HG03139 (cell line): ENCODE results near the gene NINJ2.

Experiments used
- ATAC-seq: cut with Tn5 transposase; IDR thresholded peaks from one replicate; pipeline ENCODE4 v1.9.1; 2021; ENCODE audit not compliant: unreplicated experiment

NINJ2 gene

GRCh38 chr12:674272-674781 lies 11.1 kb upstream of the NINJ2 start:
- peak; percentile 73 for ATAC-seq

GRCh38 chr12:673849-674248 lies 10.6 kb upstream of the NINJ2 start:
- peak; percentile 7 for ATAC-seq

GRCh38 chr12:669576-669945 lies 6.3 kb upstream of the NINJ2 start:
- no peak for ATAC-seq

- no peak for ATAC-seq
Measured at GRCh38 chr12:668090-668481, 4.8 kb upstream of the NINJ2 start.

- no peak for ATAC-seq
Measured at GRCh38 chr12:666766-667308, 3.6 kb upstream of the NINJ2 start.

GRCh38 chr12:666066-666465 lies 2.8 kb upstream of the NINJ2 start:
- ATAC-seq: no peak

- no peak for ATAC-seq
Measured at GRCh38 chr12:664779-665092, 1.5 kb upstream of the NINJ2 start.

GRCh38 chr12:664075-664778 lies 982 bp upstream of the NINJ2 start:
- no peak for ATAC-seq

- ATAC-seq: no peak
Measured at GRCh38 chr12:662566-663292, 516 bp downstream of the NINJ2 start.

- ATAC-seq: no peak
Measured at GRCh38 chr12:661720-662486, 1.3 kb downstream of the NINJ2 start.

GRCh38 chr12:659090-659683 lies 4.1 kb downstream of the NINJ2 start:
- no peak for ATAC-seq

- ATAC-seq: no peak
Measured at GRCh38 chr12:650983-651382, 12.3 kb downstream of the NINJ2 start.

- no peak for ATAC-seq
Measured at GRCh38 chr12:647385-648085, 15.7 kb downstream of the NINJ2 start.

GRCh38 chr12:646442-647384 lies 16.5 kb downstream of the NINJ2 start:
- ATAC-seq: no peak

- ATAC-seq: no peak
Measured at GRCh38 chr12:645563-646071, 17.6 kb downstream of the NINJ2 start.

- no peak for ATAC-seq
Measured at GRCh38 chr12:644818-645552, 18.3 kb downstream of the NINJ2 start.

GRCh38 chr12:644303-644639 lies 19.0 kb downstream of the NINJ2 start:
- ATAC-seq: no peak

- ATAC-seq: no peak
Measured at GRCh38 chr12:643475-644302, 19.6 kb downstream of the NINJ2 start.
